PFSK-1 (cell line): ENCODE measurements around the gene PDIA2.

Source experiments
- FOXP2 ChIP-seq: optimal IDR thresholded peaks from 2 replicates; pipeline ENCODE3; 2011; ENCODE audit warnings: borderline replicate concordance, control low read depth, inconsistent platforms; ENCODE audit not compliant: insufficient read depth; ENCODE audit errors: extremely low read length, extremely low read depth
- POLR2AphosphoS5 ChIP-seq: IDR thresholded peaks from 2 replicates; pipeline ENCODE4 v1.6.1; 2012; ENCODE audit warnings: low read depth, mild to moderate bottlenecking, control low read depth, low read length, moderate library complexity
- SIN3A ChIP-seq: IDR thresholded peaks from 2 replicates; pipeline ENCODE4 v1.6.1; 2012; ENCODE audit warnings: mild to moderate bottlenecking, low read length, moderate library complexity, borderline replicate concordance; ENCODE audit not compliant: insufficient read depth
- TAF1 ChIP-seq: IDR thresholded peaks from 2 replicates; pipeline ENCODE4 v1.6.1; 2012; ENCODE audit warnings: low read length, control low read depth, borderline replicate concordance; ENCODE audit not compliant: insufficient read depth
- TF ChIP-seq, protein P1 (sequence below), 2 experiments: IDR thresholded peaks; 2 replicates each; pipeline versions ENCODE4 v1.6.1 to v1.8.0; 2011 to 2012; ENCODE audit warnings: low read depth in 2 of 2, low read length in 2 of 2, control low read depth in 1 of 2, inconsistent platforms in 1 of 2, mild to moderate bottlenecking in 1 of 2, moderate library complexity in 1 of 2; ENCODE audit not compliant: insufficient read depth in 1 of 2

Gene PDIA2

DNA sequence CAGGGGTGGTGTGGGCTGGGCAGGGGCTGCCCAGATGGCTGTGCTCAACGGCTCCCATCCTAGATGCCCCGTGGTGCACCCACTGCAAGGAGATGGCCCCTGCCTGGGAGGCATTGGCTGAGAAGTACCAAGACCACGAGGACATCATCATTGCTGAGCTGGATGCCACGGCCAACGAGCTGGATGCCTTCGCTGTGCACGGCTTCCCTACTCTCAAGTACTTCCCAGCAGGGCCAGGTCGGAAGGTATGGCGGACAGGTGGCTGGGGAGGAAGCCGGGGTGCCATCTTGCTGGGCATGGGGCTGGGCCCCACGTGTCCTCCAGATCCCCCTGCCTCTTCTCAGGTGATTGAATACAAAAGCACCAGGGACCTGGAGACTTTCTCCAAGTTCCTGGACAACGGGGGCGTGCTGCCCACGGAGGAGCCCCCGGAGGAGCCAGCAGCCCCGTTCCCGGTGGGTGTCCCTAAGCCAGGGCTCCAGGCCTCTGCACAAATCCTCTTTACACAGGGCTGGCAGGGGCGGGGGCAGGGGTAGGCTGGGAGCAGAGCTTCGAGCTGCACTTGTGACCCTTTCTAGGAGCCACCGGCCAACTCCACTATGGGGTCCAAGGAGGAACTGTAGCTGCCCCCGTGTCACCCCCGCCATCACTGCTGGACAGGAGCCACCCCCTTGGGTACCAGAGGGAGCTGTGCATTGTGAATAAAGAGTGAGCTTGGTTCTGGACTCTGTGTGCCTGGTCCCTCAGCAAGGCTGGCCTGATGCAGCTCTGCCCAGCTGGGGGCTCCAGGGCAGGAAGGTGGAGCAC, 3.7 kb downstream of the PDIA2 start:
- TF ChIP-seq POLR2AphosphoS5 (no peak), SIN3A (no peak), TAF1 (no peak), FOXP2 (no peak)
- TF ChIP-seq, protein P1, sequence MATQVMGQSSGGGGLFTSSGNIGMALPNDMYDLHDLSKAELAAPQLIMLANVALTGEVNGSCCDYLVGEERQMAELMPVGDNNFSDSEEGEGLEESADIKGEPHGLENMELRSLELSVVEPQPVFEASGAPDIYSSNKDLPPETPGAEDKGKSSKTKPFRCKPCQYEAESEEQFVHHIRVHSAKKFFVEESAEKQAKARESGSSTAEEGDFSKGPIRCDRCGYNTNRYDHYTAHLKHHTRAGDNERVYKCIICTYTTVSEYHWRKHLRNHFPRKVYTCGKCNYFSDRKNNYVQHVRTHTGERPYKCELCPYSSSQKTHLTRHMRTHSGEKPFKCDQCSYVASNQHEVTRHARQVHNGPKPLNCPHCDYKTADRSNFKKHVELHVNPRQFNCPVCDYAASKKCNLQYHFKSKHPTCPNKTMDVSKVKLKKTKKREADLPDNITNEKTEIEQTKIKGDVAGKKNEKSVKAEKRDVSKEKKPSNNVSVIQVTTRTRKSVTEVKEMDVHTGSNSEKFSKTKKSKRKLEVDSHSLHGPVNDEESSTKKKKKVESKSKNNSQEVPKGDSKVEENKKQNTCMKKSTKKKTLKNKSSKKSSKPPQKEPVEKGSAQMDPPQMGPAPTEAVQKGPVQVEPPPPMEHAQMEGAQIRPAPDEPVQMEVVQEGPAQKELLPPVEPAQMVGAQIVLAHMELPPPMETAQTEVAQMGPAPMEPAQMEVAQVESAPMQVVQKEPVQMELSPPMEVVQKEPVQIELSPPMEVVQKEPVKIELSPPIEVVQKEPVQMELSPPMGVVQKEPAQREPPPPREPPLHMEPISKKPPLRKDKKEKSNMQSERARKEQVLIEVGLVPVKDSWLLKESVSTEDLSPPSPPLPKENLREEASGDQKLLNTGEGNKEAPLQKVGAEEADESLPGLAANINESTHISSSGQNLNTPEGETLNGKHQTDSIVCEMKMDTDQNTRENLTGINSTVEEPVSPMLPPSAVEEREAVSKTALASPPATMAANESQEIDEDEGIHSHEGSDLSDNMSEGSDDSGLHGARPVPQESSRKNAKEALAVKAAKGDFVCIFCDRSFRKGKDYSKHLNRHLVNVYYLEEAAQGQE (IDR thresholded peaks at IDR 0.05; ENCODE audit: insufficient read depth in 1 of 2, low read depth in 2 of 2, low read length in 2 of 2), result no peak

DNA sequence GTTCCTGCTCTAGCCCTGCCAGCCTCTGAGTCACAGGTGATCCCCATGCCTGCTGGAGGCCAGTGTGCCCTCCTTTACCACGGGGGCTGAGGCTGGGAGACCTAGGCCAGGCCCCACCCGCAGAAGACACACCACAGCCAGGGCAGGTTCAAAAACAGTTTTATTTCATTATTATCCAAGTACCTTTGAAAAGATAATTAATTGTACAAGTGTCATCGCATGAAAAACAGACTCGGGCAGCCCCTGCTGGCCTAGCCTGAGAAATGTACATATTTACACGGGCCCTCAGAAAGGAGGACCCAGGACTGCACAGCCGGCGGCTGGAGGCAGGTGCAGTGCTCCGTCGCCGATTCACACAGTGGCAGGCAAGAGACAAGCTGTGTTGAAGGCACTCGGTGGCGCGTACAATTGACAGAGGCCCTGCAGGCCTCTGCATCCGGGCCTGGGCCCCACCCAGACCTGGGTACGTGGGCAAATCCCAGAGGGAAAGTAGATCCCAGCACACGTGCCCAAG, 4.4 kb downstream of the PDIA2 start:
- TF ChIP-seq SIN3A (no peak), FOXP2 (no peak), TAF1 (no peak), POLR2AphosphoS5 (no peak)
- TF ChIP-seq, protein P1 (IDR thresholded peaks at IDR 0.05; ENCODE audit: insufficient read depth in 1 of 2, low read depth in 2 of 2, low read length in 2 of 2), result no peak

DNA sequence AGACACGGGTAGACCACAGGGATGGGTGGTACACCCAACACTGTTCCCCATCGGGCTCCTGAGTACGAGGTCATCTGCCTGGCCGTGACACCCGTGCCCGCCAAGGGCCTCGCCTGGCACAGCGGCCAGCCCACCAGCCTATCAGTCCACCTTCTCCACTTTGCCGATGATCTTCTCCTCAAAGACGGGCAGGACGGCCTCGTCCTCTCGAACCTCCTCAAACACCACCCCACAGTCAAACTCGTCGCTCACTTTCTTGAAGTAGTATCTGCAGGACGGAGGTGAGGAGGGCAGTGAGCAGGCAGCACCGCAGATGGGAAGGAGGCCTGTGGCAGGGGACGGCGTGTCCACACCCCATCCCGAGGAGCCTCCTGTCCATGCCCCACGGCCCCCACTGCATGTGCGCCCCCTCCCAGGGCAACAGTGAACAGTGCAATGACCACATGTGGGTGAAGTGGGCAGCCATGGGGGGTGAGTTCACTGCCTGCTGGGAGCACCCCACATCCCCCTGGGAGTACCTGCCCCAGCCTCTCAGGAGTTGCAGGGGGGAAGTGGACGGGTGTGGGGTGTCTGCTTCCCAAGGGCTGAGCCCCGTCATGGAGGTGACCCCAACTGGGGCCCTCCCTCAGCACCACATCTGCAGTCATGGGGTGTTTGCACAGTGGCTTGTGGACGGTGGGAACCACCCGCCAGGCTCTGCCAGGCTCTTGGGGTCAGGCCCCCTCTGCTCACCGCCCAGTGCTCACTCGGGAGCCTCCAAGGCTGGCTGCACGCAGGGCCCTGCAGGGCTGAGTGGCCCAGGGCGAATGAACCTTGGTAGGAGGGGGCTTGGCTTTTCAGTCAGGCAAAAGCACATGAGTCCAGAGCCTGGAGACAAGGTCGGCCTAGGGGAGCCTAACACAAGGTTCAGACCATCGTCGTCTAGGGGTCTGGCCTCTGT, 5.3 kb downstream of the PDIA2 start:
- TF ChIP-seq POLR2AphosphoS5 (no peak), SIN3A (no peak), FOXP2 (no peak)

DNA sequence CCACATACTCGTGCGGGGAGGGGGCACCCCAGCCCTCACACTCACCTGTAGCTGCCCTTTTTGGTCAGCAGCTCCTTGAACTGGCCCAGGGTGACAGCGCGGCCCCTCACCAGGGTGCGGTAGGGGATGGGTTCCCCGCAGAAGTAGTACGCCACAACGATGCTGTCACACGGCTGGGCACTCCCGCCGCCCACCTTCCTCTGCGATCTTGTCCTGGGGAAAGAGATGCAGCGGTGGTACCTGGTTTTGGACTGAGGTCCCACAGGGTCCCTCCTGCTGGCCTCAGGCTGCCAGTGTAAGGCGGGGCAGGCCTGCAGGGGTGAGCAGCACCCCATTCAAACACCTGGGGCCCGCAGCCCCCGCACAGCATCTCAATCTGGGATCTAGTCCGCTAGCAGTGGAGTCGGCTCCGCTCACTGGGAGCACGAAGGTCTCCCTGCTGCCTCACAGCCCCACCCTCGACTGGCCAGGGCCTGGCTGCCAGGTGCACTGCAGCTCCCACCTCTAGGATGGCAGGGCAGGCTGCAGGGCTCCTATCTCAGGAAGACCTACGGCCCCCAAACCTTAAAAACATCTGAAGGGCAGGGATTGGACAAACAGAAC, 6.5 kb downstream of the PDIA2 start:
- no peak for TF ChIP-seq TAF1
- no peak for TF ChIP-seq SIN3A
- no peak for TF ChIP-seq FOXP2
- TF ChIP-seq POLR2AphosphoS5, result no peak

DNA sequence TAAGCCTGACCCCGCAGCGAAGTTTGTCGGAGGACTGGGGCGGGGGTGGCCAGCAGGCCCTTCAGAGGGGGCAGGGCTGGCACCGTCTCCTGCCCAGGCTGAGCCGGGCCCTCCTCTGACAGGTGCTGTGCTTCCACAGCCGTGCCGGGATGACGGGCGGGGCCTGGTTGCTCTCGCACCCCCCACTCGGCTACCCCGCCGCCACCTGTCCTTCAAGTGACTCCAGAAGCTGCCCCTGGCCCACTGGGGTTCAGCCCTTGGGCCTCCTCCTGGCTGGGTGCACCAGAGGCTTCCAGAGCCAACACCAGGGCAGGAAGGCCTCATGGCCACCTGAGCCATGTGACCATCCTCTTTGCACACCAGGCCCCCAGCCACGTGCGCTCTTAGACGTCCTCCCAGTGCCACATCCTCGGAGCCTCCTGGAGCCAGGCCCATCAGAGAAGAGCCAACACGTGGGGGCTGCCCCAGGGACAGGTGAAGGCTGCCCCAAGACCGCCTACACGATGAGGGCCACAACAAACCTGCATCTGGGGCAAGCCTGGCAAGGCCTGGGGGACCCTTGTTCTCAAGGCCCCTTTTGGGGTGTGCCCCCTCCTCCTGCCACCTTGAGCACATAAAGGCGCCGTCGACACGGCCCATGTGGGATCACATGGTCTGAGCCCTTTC, 7.2 kb downstream of the PDIA2 start:
- no peak for TF ChIP-seq SIN3A
- TF ChIP-seq TAF1, result no peak
- no peak for TF ChIP-seq FOXP2
- TF ChIP-seq POLR2AphosphoS5, result no peak
- TF ChIP-seq, protein P1 (IDR thresholded peaks at IDR 0.05; ENCODE audit: insufficient read depth in 1 of 2, low read depth in 2 of 2, low read length in 2 of 2), result no peak
